HepG2 (cell line): Measurements from ENCODE around the gene SPATS2. TPM values are rescaled to one million over a fixed set of nuclear protein-coding genes. Genes with fewer than 3 reads are reported as not detected.
A peak's percentile ranks its signal among the peaks of the same experiment; 100 is the strongest.

Source experiments
- ATAC-seq: fragments of 200-7000 bp; cut with Tn5 transposase; 3 replicates; pipeline ENCODE4 v1.9.1; 2020; ENCODE audit warnings: mild to moderate bottlenecking, moderate library complexity
- BruUV-seq: library from RNA; stranded (reverse); fragments of 400-500 nt; replicated peaks from 2 replicates; lab custom pipeline; 2021; lab: Mats Ljungman, UMichigan
- CTCF ChIA-PET: fragments of 300-600 bp; formaldehyde crosslinking; extraction: SDS; loops from one replicate; lab custom pipeline; 2021; ENCODE audit warnings: low total read pairs, inconsistent platforms, low intra/inter-chr PET ratio; lab: Yijun Ruan, JAX
- POLR2A ChIA-PET: fragments of 350-600 bp; sonication (Branson Sonifier 250); formaldehyde crosslinking; loops from one replicate; lab custom pipeline; 2020; ENCODE audit warnings: antibody characterized with exemption, inconsistent platforms; lab: Yijun Ruan, JAX
- DNase-seq: peaks from one replicate; pipeline ENCODE4 v3.0.0-alpha.2; 2015; ENCODE audit warnings: low spot score
- FAIRE-seq: peaks from 3 replicates; lab custom pipeline; 2011; peaks lifted over from hg19 to GRCh38; lab: Jason Lieb, UNC
- H2AFZ ChIP-seq: one replicate; pipeline ENCODE4 v1.6.1; 2011; ENCODE audit warnings: low read length, inconsistent platforms
- H3K27ac ChIP-seq: fragments of 300-600 bp; 3 replicates; pipeline ENCODE4 v1.8.0; 2011; ENCODE audit warnings: mixed run types, mild to moderate bottlenecking, mixed read lengths, low read length, inconsistent platforms; ENCODE audit not compliant: insufficient read depth; ENCODE audit errors: extremely low read length
- H3K27me3 ChIP-seq, 2 experiments: fragments of 200-600 bp in 1 of 2; 2 replicates in 1 of 2; 3 replicates in 1 of 2; pipeline versions ENCODE4 v1.6.0 to v1.8.0; 2011; ENCODE audit warnings: low read length in 2 of 2, mild to moderate bottlenecking in 2 of 2, moderate library complexity in 2 of 2, inconsistent platforms in 1 of 2; ENCODE audit not compliant: insufficient read depth in 2 of 2, control insufficient read depth in 1 of 2
- H3K36me3 ChIP-seq, 2 experiments: fragments of 200-600 bp in 1 of 2; replicated peaks in 1 of 2; 2 replicates in 1 of 2; 3 replicates in 1 of 2; pipeline versions ENCODE4 v1.5.1 to v1.8.0; 2011; ENCODE audit warnings: low read length in 2 of 2, inconsistent platforms in 1 of 2; ENCODE audit not compliant: insufficient read depth in 2 of 2, control insufficient read depth in 1 of 2
- H3K4me1 ChIP-seq: 2 replicates; pipeline ENCODE4 v1.5.1; 2012; ENCODE audit warnings: low read length, inconsistent platforms; ENCODE audit not compliant: insufficient read depth
- H3K4me2 ChIP-seq: 2 replicates; pipeline ENCODE4 v1.6.0; 2011; ENCODE audit warnings: low read depth, low read length, inconsistent platforms
- H3K4me3 ChIP-seq, 3 experiments: fragments of 200-600 bp in 1 of 3; sonication (generic), shearing (Covaris generic) in 1 of 3; replicated peaks in 1 of 3; 2 replicates each; pipeline ENCODE4 v1.5.1; 2011 to 2016; ENCODE audit warnings: low read length in 3 of 3, inconsistent platforms in 2 of 3, low read depth in 2 of 3, mild to moderate bottlenecking in 2 of 3, control low read depth in 1 of 3, mixed read lengths in 1 of 3; ENCODE audit not compliant: insufficient read depth in 1 of 3
- H3K79me2 ChIP-seq: one replicate; pipeline ENCODE4 v1.6.1; 2011; ENCODE audit warnings: low read length, inconsistent platforms; ENCODE audit not compliant: insufficient read depth
- H3K9ac ChIP-seq: 2 replicates; pipeline ENCODE4 v1.6.0; 2011; ENCODE audit warnings: mild to moderate bottlenecking, low read depth, low read length, inconsistent platforms; ENCODE audit not compliant: insufficient read depth
- H3K9me3 ChIP-seq: 2 replicates; pipeline ENCODE4 v1.5.1; 2012; ENCODE audit warnings: mild to moderate bottlenecking, low read length
- H4K20me1 ChIP-seq: 2 replicates; pipeline ENCODE4 v1.6.0; 2011; ENCODE audit warnings: inconsistent platforms, mild to moderate bottlenecking, low read length, moderate library complexity; ENCODE audit not compliant: insufficient read depth
- AGO2 ChIP-seq: fragments of 200-400 bp; formaldehyde crosslinking; optimal IDR thresholded peaks from 2 replicates; pipeline ENCODE3; 2017; ENCODE audit warnings: mild to moderate bottlenecking, low read depth, low read length, moderate library complexity
- ASH2L ChIP-seq: fragments of 300-600, 200-600 bp; sonication (generic); IDR thresholded peaks from 2 replicates; pipeline ENCODE4 v1.7.0; 2017; ENCODE audit warnings: low read depth, mild to moderate bottlenecking, moderate library complexity, mixed read lengths, low read length; ENCODE audit not compliant: insufficient read length
- RBM22 ChIP-seq: fragments of 200-400 bp; formaldehyde crosslinking; optimal IDR thresholded peaks from 2 replicates; pipeline ENCODE3; 2017; ENCODE audit warnings: mild to moderate bottlenecking, low read length, moderate library complexity
- TOE1 ChIP-seq: sonication (generic); formaldehyde crosslinking; IDR thresholded peaks from 2 replicates; pipeline ENCODE4 v1.4.0; 2020; ENCODE audit warnings: mild to moderate bottlenecking, missing genetic modification reagents
- ZBTB42 ChIP-seq: sonication (generic); formaldehyde crosslinking; IDR thresholded peaks from 2 replicates; pipeline ENCODE4 v1.5.0; 2020; ENCODE audit warnings: mild to moderate bottlenecking, missing genetic modification reagents
- ZNF354B ChIP-seq: sonication (generic); formaldehyde crosslinking; IDR thresholded peaks from 2 replicates; pipeline ENCODE4 v1.8.0; 2022; ENCODE audit warnings: mild to moderate bottlenecking, missing genetic modification reagents
- WGBS: methylation state at CpG from one replicate; pipeline ENCODE4 v1.1.6; 2017; ENCODE audit warnings: low lambda C conversion rate; 5-methylcytosine and 5-hydroxymethylcytosine counted together
- in situ Hi-C: cut with HindIII; loops from 2 replicates; pipeline ENCODE4 v1.10.0; 2017; ENCODE audit warnings: low pct_unique_long_range_greater_than_20kb; ENCODE audit not compliant: extremely low pct_ligation_motif_present
- intact Hi-C: fragments of 100-400 bp; cut with micrococcal nuclease; formaldehyde crosslinking; loops from one replicate; pipeline ENCODE4 v1.10.0; 2022; ENCODE audit not compliant: unreplicated experiment
- polyA plus RNA-seq, 8 experiments: library from polyadenylated mRNA; depleted of rRNA in 3 of 8; stranded (reverse) in 7 of 8; unstranded in 1 of 8; fragments of >200 nt; fragmentation: Illumina TruSeq in 4 of 8; extraction: Trizol in 4 of 8; gene quantifications; 2 replicates each; pipeline versions ENCODE4 v1.2.1 to v1.2.3, GENCODE V29; 2011 to 2016; ENCODE audit warnings: low read depth in 4 of 8, missing spikeins in 1 of 8, mixed read lengths in 1 of 8; ENCODE audit not compliant: insufficient read depth in 1 of 8
- total RNA-seq, 5 experiments: library from RNA; depleted of rRNA; stranded (reverse); fragments of >200 nt; fragmentation: Illumina TruSeq; extraction: Trizol; gene quantifications; 2 replicates each; pipeline ENCODE4 v1.2.3, GENCODE V29; 2016; ENCODE audit warnings: low read depth in 1 of 5
- TF ChIP-seq, protein P1 (sequence below), 2 experiments: sonication (generic) in 1 of 2; formaldehyde crosslinking in 1 of 2; IDR thresholded peaks; 2 replicates each; pipeline versions ENCODE4 v1.6.1 to v1.9.0; 2014 to 2022; ENCODE audit warnings: antibody characterized with exemption in 1 of 2, borderline replicate concordance in 1 of 2, inconsistent platforms in 1 of 2, low read depth in 1 of 2, missing genetic modification reagents in 1 of 2
- TF ChIP-seq, protein P2 (sequence below), 2 experiments: fragments of 450-650 bp in 1 of 2; sonication (generic) in 1 of 2; formaldehyde crosslinking; IDR thresholded peaks; 2 replicates each; pipeline versions ENCODE4 v1.5.0 to v1.8.0; 2020 to 2022; ENCODE audit warnings: mild to moderate bottlenecking in 1 of 2, missing genetic modification reagents in 1 of 2
- TF ChIP-seq, protein P3 (sequence below): sonication (generic); formaldehyde crosslinking; IDR thresholded peaks from 2 replicates; pipeline ENCODE4 v1.5.1; 2020; ENCODE audit warnings: mild to moderate bottlenecking, missing genetic modification reagents, moderate library complexity

The SPATS2 gene
- total and polyA plus RNA-seq, 2 of the 13 experiments (the other 11 are each of a cell fraction or from before 2014, with no cell fraction given), result 19.3 to 28.1 TPM

DNA sequence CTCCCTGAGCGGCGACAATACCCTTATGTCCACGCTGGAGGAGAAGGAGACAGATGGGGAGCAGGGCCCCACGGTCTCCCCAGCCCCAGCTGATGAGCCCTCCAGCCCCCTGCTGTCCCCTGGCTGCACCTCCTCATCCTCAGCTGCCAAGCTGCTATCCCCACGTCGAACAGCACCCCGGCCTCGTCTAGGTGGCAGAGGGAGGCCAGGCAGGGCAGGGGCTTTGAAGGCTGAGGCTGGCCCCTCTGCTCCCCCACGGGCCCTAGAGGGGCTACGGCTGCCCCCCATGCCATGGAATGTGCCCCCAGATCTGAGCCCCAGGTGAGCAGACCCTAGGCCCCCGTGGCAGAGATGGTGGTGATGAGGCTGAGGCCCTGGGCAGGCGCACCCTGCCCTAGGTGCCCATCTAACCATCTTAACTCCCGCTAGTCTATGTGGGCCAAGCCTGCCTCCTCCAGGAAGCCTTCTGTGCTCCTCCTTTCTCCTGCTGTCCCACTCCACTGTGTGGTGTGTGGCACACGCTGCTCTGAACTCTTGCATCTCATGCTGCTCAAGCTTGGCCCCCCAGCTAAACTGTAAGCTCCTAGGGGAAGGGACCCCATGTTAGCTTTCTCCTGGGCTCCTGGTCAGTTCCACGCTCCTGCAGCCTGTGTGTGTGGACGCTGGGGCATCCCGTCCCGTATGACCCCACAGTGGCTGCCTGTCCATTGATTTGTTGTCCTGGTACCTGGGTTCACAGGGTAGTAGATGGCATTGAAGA is 188.5 kb downstream of the SPATS2 start:
- in situ Hi-C loops, result no loop called here
- no peaks in the 10 kb centered on the region for H3K27me3 ChIP-seq
- no peak for FAIRE-seq
- H3K27ac ChIP-seq, result no peak overlapping the region
- H4K20me1 ChIP-seq, result no peaks in the 10 kb centered on the region
- no peak overlapping the region for H3K4me3 ChIP-seq
- no peak overlapping the region for H2AFZ ChIP-seq
- H3K4me2 ChIP-seq, result no peak overlapping the region
- H3K79me2 ChIP-seq, result no peaks in the 10 kb centered on the region
- BruUV-seq, result no TSS peak
- intact Hi-C loops, result no loop called here
- ATAC-seq, result no peak
- H3K36me3 ChIP-seq, result peaks cover 18 to 24% of the 10 kb centered on the region in 2 experiments; a peak in 4 of 5 replicates
- no peak overlapping the region for H3K9ac ChIP-seq
- TF ChIP-seq ZBTB42 (CRISPR knock-in tag) (no peak), AGO2 (peak; percentile 90), TOE1 (CRISPR knock-in tag) (no peak), ASH2L (no peak), ZNF354B (CRISPR knock-in tag) (no peak), RBM22 (peak; percentile 47)
- TF ChIP-seq, protein P1, sequence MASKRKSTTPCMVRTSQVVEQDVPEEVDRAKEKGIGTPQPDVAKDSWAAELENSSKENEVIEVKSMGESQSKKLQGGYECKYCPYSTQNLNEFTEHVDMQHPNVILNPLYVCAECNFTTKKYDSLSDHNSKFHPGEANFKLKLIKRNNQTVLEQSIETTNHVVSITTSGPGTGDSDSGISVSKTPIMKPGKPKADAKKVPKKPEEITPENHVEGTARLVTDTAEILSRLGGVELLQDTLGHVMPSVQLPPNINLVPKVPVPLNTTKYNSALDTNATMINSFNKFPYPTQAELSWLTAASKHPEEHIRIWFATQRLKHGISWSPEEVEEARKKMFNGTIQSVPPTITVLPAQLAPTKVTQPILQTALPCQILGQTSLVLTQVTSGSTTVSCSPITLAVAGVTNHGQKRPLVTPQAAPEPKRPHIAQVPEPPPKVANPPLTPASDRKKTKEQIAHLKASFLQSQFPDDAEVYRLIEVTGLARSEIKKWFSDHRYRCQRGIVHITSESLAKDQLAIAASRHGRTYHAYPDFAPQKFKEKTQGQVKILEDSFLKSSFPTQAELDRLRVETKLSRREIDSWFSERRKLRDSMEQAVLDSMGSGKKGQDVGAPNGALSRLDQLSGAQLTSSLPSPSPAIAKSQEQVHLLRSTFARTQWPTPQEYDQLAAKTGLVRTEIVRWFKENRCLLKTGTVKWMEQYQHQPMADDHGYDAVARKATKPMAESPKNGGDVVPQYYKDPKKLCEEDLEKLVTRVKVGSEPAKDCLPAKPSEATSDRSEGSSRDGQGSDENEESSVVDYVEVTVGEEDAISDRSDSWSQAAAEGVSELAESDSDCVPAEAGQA (IDR thresholded peaks at IDR 0.05; ENCODE audit: low read depth), result no peak
- TF ChIP-seq, protein P1 (CRISPR knock-in tag; IDR thresholded peaks at IDR 0.05; ENCODE audit: borderline replicate concordance), result no peak
- TF ChIP-seq, protein P2, sequence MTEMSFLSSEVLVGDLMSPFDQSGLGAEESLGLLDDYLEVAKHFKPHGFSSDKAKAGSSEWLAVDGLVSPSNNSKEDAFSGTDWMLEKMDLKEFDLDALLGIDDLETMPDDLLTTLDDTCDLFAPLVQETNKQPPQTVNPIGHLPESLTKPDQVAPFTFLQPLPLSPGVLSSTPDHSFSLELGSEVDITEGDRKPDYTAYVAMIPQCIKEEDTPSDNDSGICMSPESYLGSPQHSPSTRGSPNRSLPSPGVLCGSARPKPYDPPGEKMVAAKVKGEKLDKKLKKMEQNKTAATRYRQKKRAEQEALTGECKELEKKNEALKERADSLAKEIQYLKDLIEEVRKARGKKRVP (CRISPR knock-in tag; IDR thresholded peaks at IDR 0.05), result no peak
- TF ChIP-seq, protein P3, sequence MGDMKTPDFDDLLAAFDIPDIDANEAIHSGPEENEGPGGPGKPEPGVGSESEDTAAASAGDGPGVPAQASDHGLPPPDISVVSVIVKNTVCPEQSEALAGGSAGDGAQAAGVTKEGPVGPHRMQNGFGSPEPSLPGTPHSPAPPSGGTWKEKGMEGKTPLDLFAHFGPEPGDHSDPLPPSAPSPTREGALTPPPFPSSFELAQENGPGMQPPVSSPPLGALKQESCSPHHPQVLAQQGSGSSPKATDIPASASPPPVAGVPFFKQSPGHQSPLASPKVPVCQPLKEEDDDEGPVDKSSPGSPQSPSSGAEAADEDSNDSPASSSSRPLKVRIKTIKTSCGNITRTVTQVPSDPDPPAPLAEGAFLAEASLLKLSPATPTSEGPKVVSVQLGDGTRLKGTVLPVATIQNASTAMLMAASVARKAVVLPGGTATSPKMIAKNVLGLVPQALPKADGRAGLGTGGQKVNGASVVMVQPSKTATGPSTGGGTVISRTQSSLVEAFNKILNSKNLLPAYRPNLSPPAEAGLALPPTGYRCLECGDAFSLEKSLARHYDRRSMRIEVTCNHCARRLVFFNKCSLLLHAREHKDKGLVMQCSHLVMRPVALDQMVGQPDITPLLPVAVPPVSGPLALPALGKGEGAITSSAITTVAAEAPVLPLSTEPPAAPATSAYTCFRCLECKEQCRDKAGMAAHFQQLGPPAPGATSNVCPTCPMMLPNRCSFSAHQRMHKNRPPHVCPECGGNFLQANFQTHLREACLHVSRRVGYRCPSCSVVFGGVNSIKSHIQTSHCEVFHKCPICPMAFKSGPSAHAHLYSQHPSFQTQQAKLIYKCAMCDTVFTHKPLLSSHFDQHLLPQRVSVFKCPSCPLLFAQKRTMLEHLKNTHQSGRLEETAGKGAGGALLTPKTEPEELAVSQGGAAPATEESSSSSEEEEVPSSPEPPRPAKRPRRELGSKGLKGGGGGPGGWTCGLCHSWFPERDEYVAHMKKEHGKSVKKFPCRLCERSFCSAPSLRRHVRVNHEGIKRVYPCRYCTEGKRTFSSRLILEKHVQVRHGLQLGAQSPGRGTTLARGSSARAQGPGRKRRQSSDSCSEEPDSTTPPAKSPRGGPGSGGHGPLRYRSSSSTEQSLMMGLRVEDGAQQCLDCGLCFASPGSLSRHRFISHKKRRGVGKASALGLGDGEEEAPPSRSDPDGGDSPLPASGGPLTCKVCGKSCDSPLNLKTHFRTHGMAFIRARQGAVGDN (CRISPR knock-in tag), result peak; percentile 23; the same call in 1 of the 2 replicates
- CTCF ChIA-PET, result no interaction called here
- no peaks in the 10 kb centered on the region for H3K9me3 ChIP-seq
- H3K4me1 ChIP-seq, result peaks cover 37% of the 10 kb centered on the region
- 97% methylated on average over 10 of the region's 18 CpGs for WGBS
- no peak for DNase-seq
- POLR2A ChIA-PET, result interaction anchor here (0.8 kb wide), 1 partner anchor 11 kb away, joined by 3 read pairs; no protein-coding TSS in a partner anchor
